NCI-H748 (cell line): ENCODE measurements around the gene PPP1R3A.
"Not testable (repeated sequence)": the region's sequence is repeated elsewhere in the genome, so short reads cannot be mapped to it uniquely, and the experiment has no call there.

Source experiments
- DNase-seq: peaks from one replicate; lab custom pipeline; 2025; ENCODE audit not compliant: unreplicated experiment; lab: John Stamatoyannopoulos, UW

Gene PPP1R3A, protein sequence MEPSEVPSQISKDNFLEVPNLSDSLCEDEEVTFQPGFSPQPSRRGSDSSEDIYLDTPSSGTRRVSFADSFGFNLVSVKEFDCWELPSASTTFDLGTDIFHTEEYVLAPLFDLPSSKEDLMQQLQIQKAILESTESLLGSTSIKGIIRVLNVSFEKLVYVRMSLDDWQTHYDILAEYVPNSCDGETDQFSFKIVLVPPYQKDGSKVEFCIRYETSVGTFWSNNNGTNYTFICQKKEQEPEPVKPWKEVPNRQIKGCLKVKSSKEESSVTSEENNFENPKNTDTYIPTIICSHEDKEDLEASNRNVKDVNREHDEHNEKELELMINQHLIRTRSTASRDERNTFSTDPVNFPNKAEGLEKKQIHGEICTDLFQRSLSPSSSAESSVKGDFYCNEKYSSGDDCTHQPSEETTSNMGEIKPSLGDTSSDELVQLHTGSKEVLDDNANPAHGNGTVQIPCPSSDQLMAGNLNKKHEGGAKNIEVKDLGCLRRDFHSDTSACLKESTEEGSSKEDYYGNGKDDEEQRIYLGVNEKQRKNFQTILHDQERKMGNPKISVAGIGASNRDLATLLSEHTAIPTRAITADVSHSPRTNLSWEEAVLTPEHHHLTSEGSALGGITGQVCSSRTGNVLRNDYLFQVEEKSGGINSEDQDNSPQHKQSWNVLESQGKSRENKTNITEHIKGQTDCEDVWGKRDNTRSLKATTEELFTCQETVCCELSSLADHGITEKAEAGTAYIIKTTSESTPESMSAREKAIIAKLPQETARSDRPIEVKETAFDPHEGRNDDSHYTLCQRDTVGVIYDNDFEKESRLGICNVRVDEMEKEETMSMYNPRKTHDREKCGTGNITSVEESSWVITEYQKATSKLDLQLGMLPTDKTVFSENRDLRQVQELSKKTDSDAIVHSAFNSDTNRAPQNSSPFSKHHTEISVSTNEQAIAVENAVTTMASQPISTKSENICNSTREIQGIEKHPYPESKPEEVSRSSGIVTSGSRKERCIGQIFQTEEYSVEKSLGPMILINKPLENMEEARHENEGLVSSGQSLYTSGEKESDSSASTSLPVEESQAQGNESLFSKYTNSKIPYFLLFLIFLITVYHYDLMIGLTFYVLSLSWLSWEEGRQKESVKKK

DNA sequence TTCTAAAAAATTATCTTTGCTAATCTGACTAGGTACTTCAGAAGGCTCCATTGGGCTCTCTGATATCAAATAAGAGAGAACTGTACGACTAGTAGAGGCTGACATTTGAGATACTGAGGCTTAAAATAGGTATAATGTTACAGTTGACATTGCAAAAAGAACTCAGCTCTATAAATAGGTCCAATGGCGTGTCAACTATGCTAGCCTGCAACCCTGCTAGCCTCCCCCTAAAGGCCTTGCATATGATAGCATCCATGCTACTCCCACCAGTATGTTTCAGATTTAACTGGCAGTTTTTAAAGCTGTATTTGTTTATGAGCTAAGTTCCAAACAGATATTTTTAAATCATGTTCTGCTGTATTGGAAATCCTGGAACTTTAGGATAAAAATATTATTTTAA, at the start of gene PPP1R3A:
PPP1R3A (minus strand) TSS at position 64 of the 400 bp plus-strand sequence; CDS start at position 51, 13 bp downstream.
- DNase-seq, result no peak

DNA sequence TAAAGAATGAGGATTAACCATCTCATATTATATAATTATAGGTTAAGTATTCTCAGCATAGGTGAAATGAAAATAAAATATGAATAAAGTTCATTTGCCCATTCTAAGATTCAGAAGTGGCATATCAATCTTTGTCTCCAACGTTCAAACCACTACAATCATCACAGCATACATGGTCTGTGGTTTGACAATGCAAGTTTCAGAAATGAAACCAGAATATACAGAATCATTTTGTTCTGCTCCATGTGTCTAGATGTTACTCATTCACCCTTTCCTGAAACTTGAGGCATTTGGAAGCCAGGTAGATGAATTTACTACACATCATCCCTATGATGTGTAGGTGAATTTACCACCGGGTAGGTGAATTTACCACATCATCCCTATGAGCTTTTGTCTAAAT, 44.5 kb upstream of the PPP1R3A start:
- DNase-seq, result no peak

DNA sequence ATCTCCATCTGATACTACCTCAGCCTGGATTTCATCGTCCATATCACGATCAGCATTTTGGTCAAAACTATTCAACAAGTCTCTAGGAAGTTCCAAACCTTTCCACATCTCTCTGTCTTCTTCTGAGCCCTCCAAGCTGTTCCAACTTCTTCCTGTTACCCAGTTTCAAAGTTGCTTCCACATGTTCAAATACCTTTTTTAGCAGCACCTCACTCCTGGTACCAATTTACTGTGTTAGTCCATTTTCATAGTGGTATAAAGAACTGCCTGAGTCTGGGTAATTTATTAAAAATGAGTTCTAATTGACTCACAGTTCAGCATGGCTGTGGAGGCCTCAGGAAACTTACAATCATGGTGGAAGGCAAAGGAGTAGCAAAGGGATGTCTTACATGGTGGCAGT, 41.1 kb upstream of the PPP1R3A start:
- no peak for DNase-seq

DNA sequence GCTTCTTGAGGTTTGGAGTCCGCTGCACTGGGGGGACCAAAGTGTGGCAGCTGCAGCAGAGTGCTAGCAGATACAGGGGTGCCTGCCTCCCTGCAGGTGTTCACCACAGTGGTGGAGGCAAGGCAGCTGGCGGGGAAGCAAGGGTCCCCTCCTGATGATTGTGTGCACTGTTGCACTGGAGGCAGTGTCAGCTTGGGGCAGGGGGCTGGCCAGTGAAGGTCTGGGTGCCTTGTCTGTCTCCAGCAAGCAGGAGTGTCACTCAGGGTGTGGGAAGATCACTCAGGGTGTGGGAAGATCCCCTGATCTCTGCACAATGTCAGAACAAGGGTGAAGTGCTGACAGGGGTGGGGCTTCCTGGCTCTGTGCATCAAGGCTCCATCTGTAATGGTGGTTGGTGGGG, 36.3 kb upstream of the PPP1R3A start:
- DNase-seq, result no peak

DNA sequence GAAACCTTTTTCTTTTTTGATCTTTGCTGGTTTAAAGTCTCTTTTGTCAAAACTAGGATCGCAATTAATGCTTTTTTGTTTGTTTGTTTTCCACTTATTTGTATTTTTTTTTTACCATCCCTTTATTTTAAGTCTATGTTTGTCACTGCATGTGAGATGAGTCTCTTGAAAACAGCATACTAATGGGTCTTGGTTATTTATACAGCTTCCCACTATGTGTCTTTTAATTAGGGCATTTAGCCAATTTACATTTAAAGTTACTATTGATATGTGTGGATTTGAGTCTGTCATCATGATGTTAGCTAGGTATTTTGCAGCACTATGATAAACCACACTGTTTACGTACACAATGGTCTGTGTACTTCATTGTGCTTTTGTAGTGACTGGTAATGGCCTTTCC, 34.7 kb upstream of the PPP1R3A start:
- no peak for DNase-seq

DNA sequence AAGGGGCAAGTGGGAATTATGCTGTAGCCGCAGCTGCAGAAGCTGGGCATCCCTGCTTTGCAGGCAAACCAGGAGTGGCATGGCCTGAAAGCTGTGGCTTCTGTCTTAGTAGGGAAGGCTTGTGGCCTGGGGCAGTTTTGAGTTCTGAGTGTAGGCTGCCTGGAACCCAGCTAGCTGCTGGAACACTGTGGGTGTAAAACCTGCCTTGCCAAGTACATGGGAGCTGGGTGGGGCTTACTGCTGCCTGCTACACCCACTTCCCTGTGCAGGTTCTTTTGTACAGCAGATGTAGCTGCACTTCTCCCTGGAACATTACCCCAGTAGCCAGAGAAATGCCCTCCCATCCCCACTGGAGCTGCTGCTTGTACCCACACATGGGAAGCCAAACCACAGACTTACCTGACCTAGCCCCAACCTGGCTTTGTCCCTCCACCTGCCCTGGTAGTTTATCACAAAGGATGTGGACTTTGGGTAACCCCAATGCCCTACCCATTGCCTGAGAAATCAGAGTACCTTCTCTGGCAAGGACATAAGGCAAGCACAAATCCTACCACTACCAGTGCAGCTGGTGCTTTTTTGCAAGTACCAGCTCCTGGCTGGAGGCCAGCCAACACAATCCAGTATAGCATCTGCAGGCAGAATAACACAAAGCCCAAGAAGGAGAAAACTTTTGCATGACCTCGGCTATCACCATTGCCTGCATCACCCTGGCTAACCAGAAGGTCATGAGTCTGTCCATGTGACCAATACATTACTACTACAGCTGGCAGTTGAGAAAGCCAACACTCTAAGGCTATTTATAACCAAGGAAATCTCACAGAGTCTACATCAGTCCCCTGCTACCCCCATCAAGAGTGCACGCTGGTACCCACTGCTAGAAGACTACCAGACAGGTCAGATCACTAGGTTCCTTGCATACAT, 26.5 kb upstream of the PPP1R3A start:
- DNase-seq, result peak; percentile 17

DNA sequence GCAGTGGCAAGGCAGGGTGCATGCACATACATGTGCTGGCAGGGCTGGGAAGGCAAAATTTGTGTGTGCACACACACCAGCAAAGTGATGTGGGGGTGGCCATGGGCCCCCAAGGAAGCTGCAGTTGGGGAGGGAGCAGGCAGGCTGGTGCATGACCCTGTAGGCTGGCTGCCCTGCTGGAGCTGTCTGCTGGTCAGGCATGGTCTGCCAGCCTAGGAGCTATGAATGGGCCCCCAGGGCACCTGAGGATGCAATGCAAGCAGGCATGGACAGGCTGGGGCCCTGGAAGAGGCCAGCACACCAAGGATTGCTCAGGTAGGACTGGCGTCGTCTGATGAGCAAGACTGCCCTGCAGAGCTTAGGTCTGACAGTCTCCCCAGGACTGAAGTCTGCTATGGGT, 18.2 kb upstream of the PPP1R3A start:
- no peak for DNase-seq

DNA sequence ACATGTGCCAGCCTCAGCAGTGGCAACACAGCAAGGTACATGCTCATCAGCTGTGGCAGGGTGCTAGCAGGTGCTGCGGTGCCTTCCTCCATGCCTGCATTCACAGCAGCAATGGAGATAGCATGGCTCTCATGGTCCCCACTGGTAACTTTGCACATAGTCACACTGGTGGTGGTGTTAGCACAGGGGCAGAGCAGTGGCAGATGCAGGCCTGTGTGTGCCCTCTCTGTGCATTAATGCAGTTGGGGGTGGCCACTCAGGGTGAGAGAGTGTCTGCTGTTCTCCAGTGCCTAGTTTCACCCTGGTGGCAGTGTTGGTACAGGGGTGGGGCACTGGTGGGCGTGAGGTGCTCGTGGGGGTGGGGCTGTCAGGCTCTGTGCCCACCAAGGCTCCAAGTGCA, 17.7 kb upstream of the PPP1R3A start:
- DNase-seq, result no peak

DNA sequence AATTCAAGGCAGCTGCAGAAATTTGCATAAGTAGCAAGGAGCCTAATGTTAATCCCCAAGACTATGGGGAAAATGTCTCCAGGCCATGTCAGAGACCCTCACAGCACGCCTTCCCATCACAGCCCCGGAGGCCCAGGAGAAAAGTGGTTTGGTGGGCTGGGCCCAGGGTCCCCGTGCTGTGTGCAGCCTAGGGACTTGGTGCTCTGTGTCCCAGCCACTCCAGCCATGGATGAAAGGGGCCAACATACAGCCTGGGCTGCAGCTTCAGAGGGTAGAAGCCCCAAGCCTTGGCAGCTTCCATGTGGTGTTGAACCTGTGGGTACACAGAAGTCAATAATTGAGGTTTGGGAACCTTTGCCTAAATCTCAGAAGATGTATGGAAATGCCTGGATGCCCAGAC, 10.6 kb upstream of the PPP1R3A start:
- not testable (repeated sequence) for DNase-seq

DNA sequence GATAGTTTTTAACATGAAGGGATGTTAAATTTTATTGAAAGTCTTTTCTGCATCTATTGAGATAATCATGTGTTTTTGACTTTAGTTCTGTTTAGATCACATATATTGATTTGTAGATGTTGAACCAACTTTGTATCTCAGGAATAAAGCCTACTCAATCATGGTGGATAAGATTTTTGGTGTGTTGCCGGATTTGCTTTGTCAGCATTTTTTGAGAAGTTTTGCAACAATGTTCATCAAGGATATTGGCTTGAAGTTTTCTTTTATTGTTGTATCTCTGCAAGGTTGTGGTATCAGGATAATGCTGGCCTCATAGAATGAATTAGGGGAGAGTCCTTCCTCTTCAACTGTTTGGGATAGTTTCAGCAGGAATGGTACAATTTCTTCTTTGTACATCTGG, 9.3 kb upstream of the PPP1R3A start:
- no peak for DNase-seq

DNA sequence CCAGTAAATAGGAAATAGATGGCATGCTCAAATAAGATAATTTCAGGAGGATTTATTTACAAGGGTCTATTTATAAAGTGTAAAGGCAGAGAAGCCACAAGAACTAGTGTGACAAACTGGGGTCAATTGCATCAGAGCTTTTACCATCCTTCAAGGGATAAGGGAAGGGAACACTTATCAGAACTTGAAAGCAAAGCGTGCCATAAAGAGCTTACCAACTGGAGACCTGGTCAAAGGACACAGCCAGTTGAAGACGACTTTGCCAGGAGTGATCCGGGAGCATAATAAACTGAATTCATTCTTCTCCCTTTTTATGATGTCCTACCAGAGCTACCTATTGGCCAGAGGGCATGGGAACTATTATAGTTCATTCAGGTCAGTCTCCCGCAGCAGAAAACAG, 3.2 kb upstream of the PPP1R3A start:
- no peak for DNase-seq

DNA sequence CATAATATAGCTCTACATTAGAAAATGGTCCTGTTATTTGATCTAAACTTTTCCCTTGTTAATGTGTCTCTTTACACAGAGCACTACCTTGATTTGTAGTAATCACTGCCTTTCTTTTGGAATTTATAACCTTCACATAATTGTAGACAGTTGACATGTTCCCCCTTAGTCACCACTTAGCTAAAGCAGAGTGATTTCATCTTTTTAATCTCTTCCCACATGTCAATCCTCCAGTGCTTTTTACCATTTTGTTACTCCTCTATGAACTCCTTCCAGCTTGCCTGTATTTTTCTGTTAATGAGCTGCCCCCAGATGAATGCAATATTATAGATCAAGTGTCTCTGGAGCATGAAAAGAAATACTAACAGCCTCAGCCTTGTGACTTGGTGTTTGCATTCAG, 2.6 kb upstream of the PPP1R3A start:
- DNase-seq, result no peak

DNA sequence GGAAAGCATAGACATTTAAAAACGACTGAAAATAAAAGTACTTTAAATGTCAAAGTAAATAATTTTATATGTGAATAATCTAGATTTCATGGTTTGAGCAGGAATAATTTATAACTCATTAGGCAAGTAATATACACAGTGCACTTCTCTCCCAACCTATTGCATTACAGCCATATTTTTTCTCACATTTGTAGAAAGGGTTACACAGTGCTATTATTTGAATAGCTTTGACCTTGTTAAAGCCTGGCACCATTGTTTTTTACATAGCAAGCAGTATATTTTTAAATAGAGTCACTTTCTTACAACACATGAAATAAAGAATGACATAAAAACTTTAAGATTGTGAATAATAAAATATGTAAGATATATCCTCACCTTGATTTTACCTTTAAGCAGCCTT, 969 bp downstream of the PPP1R3A start:
- no peak for DNase-seq

DNA sequence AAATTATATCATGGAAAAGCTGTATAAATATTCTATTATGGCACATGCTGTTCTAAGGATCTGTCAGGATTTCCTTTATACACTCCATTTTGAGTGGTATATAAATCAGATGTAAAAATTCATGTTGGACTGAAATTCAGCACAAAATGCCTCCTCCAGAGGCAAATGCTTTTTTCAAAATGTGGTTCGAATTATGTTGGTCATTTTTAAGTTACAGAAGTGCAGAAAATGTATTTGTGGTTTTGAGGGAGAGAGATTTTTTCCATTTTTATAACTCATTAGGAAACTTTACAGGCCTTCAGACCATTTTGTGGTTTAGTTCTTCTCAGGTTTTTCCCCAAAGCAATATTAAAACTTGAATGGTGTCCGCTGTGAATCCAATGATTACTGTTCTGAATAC, 2.9 kb downstream of the PPP1R3A start:
- no peak for DNase-seq

DNA sequence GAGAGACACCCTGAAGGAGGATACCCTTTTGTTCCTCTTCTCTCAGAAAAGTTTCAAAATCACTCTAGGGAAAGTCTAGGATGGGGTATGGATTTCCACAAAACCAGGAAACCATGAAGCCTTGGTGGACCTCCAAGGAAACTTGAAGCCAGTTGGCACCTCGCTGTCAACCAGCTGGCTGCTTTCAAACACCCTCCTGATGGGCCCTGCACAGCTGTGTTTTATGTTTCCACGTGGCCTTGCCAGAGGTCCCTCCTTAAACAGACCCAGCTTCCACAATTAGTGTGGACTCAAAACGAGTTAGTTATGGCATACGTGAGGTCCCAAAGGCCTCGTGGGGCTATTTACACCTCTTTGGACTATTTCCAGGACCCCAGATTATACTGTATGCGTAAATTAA, 5.9 kb downstream of the PPP1R3A start:
- DNase-seq, result no peak

DNA sequence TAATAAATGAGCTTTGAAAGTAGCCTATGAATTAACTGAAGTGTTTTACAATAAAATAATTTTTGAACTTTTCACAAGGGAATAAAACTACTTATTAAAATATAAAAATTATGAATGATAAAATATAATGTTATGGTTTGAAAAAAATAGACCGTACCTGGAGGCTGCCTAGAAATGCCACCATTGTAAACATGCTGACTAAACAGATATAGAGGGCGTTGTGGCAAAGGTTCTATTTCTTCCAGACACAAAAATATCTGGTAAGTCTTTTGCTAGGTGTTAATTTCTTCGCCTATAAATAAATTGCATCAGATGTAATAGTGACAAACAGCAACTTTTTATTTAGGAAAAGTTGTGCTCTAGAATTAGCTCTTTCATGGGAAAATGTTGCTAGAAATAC, 11.2 kb downstream of the PPP1R3A start:
- no peak for DNase-seq

DNA sequence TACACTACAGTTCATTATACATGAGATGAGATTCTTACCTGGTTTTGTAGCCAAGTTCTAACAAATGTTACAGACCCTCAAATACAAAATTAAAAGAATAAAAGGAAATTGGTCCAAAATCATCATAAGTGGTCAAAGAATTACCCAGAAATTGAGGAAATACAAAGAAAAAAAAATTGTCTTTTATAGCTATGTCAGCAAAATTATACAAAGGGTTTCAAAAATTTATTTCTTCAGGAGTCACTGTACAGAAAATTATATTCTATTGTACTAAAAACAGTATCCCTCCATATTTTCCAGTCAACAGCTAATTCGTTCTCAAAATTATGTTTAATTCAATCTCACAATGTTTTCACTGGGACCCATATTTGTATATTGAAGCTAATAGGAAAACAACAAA, 14.3 kb downstream of the PPP1R3A start:
- no peak for DNase-seq

DNA sequence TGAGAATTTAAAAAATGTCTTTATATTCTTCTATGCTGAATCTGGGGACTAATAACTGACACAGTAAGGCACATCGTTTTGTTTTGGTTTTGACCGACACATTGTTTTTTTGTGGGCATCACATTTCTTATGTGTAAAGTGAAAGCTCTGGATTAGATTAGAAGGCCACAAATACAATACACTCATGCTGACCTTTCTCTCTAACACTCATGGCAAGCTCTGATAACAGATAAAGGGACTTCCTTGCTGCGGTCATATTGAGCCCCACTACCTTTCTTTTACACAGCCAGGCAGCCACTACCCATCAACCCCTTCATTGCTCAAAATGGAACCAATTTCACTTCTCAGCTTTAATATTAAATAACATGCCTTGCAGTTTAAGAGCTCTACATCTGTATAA, 26.0 kb downstream of the PPP1R3A start:
- DNase-seq, result no peak

DNA sequence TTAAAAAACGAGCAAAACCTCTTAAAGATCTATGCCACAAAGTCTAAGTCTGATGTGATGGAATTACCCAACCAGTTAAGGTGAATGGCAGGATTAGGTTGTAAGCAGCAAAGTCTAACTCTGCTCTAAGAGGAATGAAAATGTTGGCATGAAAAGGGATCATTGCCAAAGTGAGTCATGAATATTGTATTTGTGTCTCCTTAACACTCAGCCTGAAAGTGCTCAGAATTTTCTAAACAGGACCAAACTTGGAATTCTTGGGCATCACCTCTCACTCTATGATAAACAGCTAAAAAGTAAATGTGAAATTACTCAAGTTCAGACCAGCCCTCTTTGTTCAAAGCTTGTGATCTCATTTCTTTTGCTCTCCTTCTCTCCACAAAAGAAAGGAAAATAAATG, 27.0 kb downstream of the PPP1R3A start:
- no peak for DNase-seq

DNA sequence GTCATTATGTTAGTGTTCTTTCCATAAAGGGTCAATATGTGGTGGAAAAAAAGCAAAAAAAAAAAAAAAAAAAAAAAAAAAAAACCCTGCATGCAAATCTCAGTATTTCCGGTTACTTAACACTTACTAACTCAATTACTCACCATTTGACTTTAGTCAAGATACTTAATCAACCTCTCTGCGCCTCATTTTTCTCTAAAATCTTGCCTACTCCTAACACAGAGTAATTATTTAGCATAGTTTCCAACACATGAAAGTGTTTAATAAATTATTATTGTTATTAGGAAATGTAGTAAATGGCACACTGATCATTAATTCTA, 27.8 kb downstream of the PPP1R3A start:
- DNase-seq, result no peak
